HCT116 (cell line): ENCODE data around the gene TEAD3. TPM values are rescaled to one million over a fixed set of nuclear protein-coding genes. Genes with fewer than 3 reads are reported as not detected.

Experiments
- ATAC-seq: fragments of 200-7000 bp; cut with Tn5 transposase; 2 replicates; pipeline ENCODE4 v1.9.1; 2020; ENCODE audit warnings: mild to moderate bottlenecking, moderate library complexity
- BruUV-seq: library from RNA; stranded (reverse); fragments of 400-500 nt; replicated peaks from 2 replicates; lab custom pipeline; 2021; lab: Mats Ljungman, UMichigan
- CTCF ChIA-PET: fragments of 300-600 bp; sonication (Branson Sonifier 250); formaldehyde crosslinking; loops from one replicate; lab custom pipeline; 2021; ENCODE audit warnings: antibody characterized with exemption; lab: Charles Lee
- POLR2A ChIA-PET: fragments of 300-600, 350-600 bp; sonication (Branson Sonifier 250); formaldehyde crosslinking; loops from one replicate; lab custom pipeline; 2021; ENCODE audit warnings: antibody characterized with exemption; lab: Charles Lee
- RAD21 ChIA-PET, 2 experiments: fragments of 300-600 bp; sonication (Branson Sonifier 250); formaldehyde crosslinking; loops; one replicate each; lab custom pipeline; 2023; ENCODE audit warnings: low total read pairs in 2 of 2; ENCODE audit not compliant: uncharacterized antibody in 2 of 2, unreplicated experiment in 2 of 2, low non-redundant PET in 1 of 2; lab: Charles Lee
- DNase-seq: peaks from one replicate; pipeline ENCODE4 v3.0.0-alpha.2; 2010; ENCODE audit warnings: low read depth, low spot score
- H2AFZ ChIP-seq: fragments of 200-600 bp; shearing (Covaris generic), sonication (generic); 2 replicates; pipeline ENCODE4 v1.6.1; 2017; ENCODE audit warnings: low read depth, mixed run types, mixed read lengths, antibody characterized with exemption, low read length; ENCODE audit not compliant: poor library complexity, severe bottlenecking
- H3K27ac ChIP-seq: 2 replicates; pipeline ENCODE4 v1.5.1; 2012; ENCODE audit warnings: low read depth, low read length
- H3K27me3 ChIP-seq: fragments of 200-600 bp; sonication (generic); 2 replicates; pipeline ENCODE4 v1.6.1; 2016; ENCODE audit warnings: mixed run types, low read length, mixed read lengths; ENCODE audit not compliant: insufficient read depth
- H3K36me3 ChIP-seq, 2 experiments: fragments of 200-500 bp in 1 of 2; fragments of 200-600 bp in 1 of 2; sonication (Bioruptor generic) in 1 of 2; sonication (generic) in 1 of 2; 2 replicates each; pipeline versions ENCODE4 v1.5.1 to v1.6.1; 2014 to 2016; ENCODE audit warnings: low read length in 2 of 2, inconsistent platforms in 1 of 2, mixed read lengths in 1 of 2, mixed run types in 1 of 2; ENCODE audit not compliant: insufficient read depth in 2 of 2, control insufficient read depth in 1 of 2
- H3K4me1 ChIP-seq, 2 experiments: fragments of 200-600 bp in 1 of 2; sonication (generic) in 1 of 2; 2 replicates each; pipeline versions ENCODE4 v1.5.1 to v1.6.1; 2012 to 2017; ENCODE audit warnings: low read length in 2 of 2, inconsistent platforms in 1 of 2, mild to moderate bottlenecking in 1 of 2, mixed read lengths in 1 of 2, mixed run types in 1 of 2, moderate library complexity in 1 of 2; ENCODE audit not compliant: insufficient read depth in 2 of 2, control insufficient read depth in 1 of 2
- H3K4me2 ChIP-seq: fragments of 200-600 bp; sonication (generic); 2 replicates; pipeline ENCODE4 v1.6.1; 2017; ENCODE audit warnings: mixed run types, low read length, mixed read lengths
- H3K4me3 ChIP-seq, 2 experiments: fragments of 200-600 bp in 1 of 2; sonication (generic) in 1 of 2; replicated peaks in 1 of 2; 2 replicates each; pipeline ENCODE4 v1.5.1; 2011 to 2016; ENCODE audit warnings: low read length in 2 of 2, control low read depth in 1 of 2, low read depth in 1 of 2, mild to moderate bottlenecking in 1 of 2, mixed read lengths in 1 of 2, mixed run types in 1 of 2
- H3K79me2 ChIP-seq: fragments of 200-600 bp; sonication (generic); 2 replicates; pipeline ENCODE4 v1.6.1; 2017; ENCODE audit warnings: mild to moderate bottlenecking, mixed run types, low read length, moderate library complexity, mixed read lengths; ENCODE audit not compliant: insufficient read depth
- H3K9ac ChIP-seq: fragments of 200-600 bp; sonication (generic); 2 replicates; pipeline ENCODE4 v1.6.1; 2016; ENCODE audit warnings: low read length, mixed read lengths
- H3K9me2 ChIP-seq: fragments of 200-600 bp; sonication (generic), shearing (Covaris generic); 2 replicates; pipeline ENCODE4 v1.6.1; 2017; ENCODE audit warnings: mixed run types, mild to moderate bottlenecking, moderate library complexity; ENCODE audit not compliant: insufficient read depth
- H3K9me3 ChIP-seq, 2 experiments: fragments of 200-500 bp in 1 of 2; fragments of 200-600 bp in 1 of 2; sonication (Bioruptor generic) in 1 of 2; sonication (generic) in 1 of 2; 2 replicates each; pipeline ENCODE4 v1.6.1; 2014 to 2017; ENCODE audit warnings: low read length in 2 of 2, mixed read lengths in 2 of 2, inconsistent platforms in 1 of 2, low read depth in 1 of 2, mild to moderate bottlenecking in 1 of 2, mixed run types in 1 of 2, moderate library complexity in 1 of 2; ENCODE audit not compliant: control insufficient read depth in 1 of 2, insufficient read depth in 1 of 2
- H4K20me1 ChIP-seq: fragments of 200-600 bp; sonication (generic), shearing (Covaris generic); 2 replicates; pipeline ENCODE4 v1.6.1; 2017; ENCODE audit warnings: mixed run types, mild to moderate bottlenecking, moderate library complexity; ENCODE audit not compliant: insufficient read depth
- ATF3 ChIP-seq: IDR thresholded peaks from 2 replicates; pipeline ENCODE4 v1.6.1; 2012
- CEBPB ChIP-seq: IDR thresholded peaks from 2 replicates; pipeline ENCODE4 v1.6.1; 2012; ENCODE audit warnings: low read depth
- CTCF ChIP-seq, 3 experiments: fragments of 200-600 bp in 1 of 3; sonication (generic) in 1 of 3; IDR thresholded peaks in 2 of 3; conservative IDR thresholded peaks in 1 of 3; 2 replicates each; pipeline ENCODE4 v1.5.1; 2012 to 2017; ENCODE audit warnings: low read depth in 2 of 3, low read length in 2 of 3, antibody characterized with exemption in 1 of 3, borderline replicate concordance in 1 of 3, control low read depth in 1 of 3, mild to moderate bottlenecking in 1 of 3, mixed read lengths in 1 of 3, mixed run types in 1 of 3, moderate library complexity in 1 of 3; ENCODE audit not compliant: insufficient read depth in 1 of 3
- EGR1 ChIP-seq: IDR thresholded peaks from 2 replicates; pipeline ENCODE4 v1.6.1; 2012; ENCODE audit warnings: low read depth
- ELF1 ChIP-seq: IDR thresholded peaks from 2 replicates; pipeline ENCODE4 v1.6.1; 2012; ENCODE audit warnings: low read depth, borderline replicate concordance
- EZH2 ChIP-seq: fragments of 200-600 bp; sonication (generic); IDR thresholded peaks from 2 replicates; pipeline ENCODE4 v1.6.1; 2017; ENCODE audit warnings: antibody characterized with exemption, mixed run types
- EZH2phosphoT487 ChIP-seq: fragments of 200-600 bp; IDR thresholded peaks from 2 replicates; pipeline ENCODE4 v1.6.1; 2018; ENCODE audit warnings: antibody characterized with exemption, borderline replicate concordance
- FOSL1 ChIP-seq: IDR thresholded peaks from 2 replicates; pipeline ENCODE4 v1.6.1; 2012; ENCODE audit warnings: low read depth
- JUND ChIP-seq: IDR thresholded peaks from 2 replicates; pipeline ENCODE4 v1.6.1; 2012
- POLR2AphosphoS5 ChIP-seq: IDR thresholded peaks from 2 replicates; pipeline ENCODE4 v1.6.1; 2011; ENCODE audit warnings: mild to moderate bottlenecking, low read depth, low read length, moderate library complexity
- RAD21 ChIP-seq: IDR thresholded peaks from 2 replicates; pipeline ENCODE4 v1.6.1; 2012; ENCODE audit warnings: low read depth, mild to moderate bottlenecking
- REST ChIP-seq: IDR thresholded peaks from 2 replicates; pipeline ENCODE4 v1.6.1; 2012; ENCODE audit warnings: low read depth
- SIN3A ChIP-seq: IDR thresholded peaks from 2 replicates; pipeline ENCODE4 v1.6.1; 2012; ENCODE audit warnings: low read depth
- SP1 ChIP-seq: IDR thresholded peaks from 2 replicates; pipeline ENCODE4 v1.6.1; 2012; ENCODE audit warnings: low read depth
- SRF ChIP-seq: IDR thresholded peaks from 2 replicates; pipeline ENCODE4 v1.6.1; 2012; ENCODE audit warnings: low read depth
- TCF7L2 ChIP-seq: IDR thresholded peaks from 2 replicates; pipeline ENCODE4 v1.7.0; 2011; ENCODE audit warnings: borderline replicate concordance, inconsistent platforms; ENCODE audit not compliant: insufficient read depth, insufficient read length; ENCODE audit errors: extremely low read depth
- YY1 ChIP-seq: IDR thresholded peaks from 2 replicates; pipeline ENCODE4 v1.6.1; 2011; ENCODE audit warnings: low read length, low read depth, moderate library complexity, mild to moderate bottlenecking; ENCODE audit not compliant: insufficient replicate concordance; ENCODE audit errors: extremely low read depth
- ZFX ChIP-seq: fragments of 450-650 bp; IDR thresholded peaks from 2 replicates; pipeline ENCODE4 v1.6.1; 2017
- ZNF274 ChIP-seq: fragments of 200-500 bp; sonication (Bioruptor generic); IDR thresholded peaks from 2 replicates; pipeline ENCODE4 v1.6.1; 2014; ENCODE audit warnings: mild to moderate bottlenecking, low read depth, low read length, inconsistent platforms
- intact Hi-C: fragments of 100-400 bp; cut with micrococcal nuclease; formaldehyde crosslinking; loops from 2 replicates; pipeline ENCODE4 v1.10.0; 2022
- total RNA-seq: library from RNA; stranded (reverse); gene quantifications from one replicate; pipeline ENCODE4 v1.2.1, GENCODE V29; 2021; ENCODE audit not compliant: unreplicated experiment
- TF ChIP-seq, protein P1 (sequence below): IDR thresholded peaks from 2 replicates; pipeline ENCODE4 v1.6.1; 2012

Gene TEAD3
- total RNA-seq, 1 experiment from 2014 or later = 21.8 TPM

GRCh38 chr6:35490821-35491557 is 5.9 kb downstream of the TEAD3 start:
- Histone ChIP-seq H3K4me1 (peaks cover 61 to 80% of the 10 kb centered on the region in 2 experiments), H3K36me3 (no peaks in the 10 kb centered on the region), H3K4me3 (no peak overlapping the region), H4K20me1 (no peaks in the 10 kb centered on the region), H3K9me3 (no peaks in the 10 kb centered on the region)
- POLR2A ChIA-PET = interaction anchor here (1.4 kb wide), 1 partner anchor 9 kb away, joined by 3 read pairs; no protein-coding TSS in a partner anchor
- BruUV-seq = no TSS peak
- intact Hi-C loops = no loop called here
- no peak for TF ChIP-seq ELF1
- no peak for TF ChIP-seq YY1
- no peak for TF ChIP-seq EZH2phosphoT487
- TF ChIP-seq CTCF (IDR thresholded peaks at IDR 0.05 in 2 of 3, conservative IDR thresholded peaks at IDR 0.05 in 1 of 3; ENCODE audit: borderline replicate concordance in 1 of 3, insufficient read depth in 1 of 3, low read depth in 2 of 3, low read length in 2 of 3) = no peak
- no peak for TF ChIP-seq SRF
- no peak for TF ChIP-seq FOSL1
- no peak for TF ChIP-seq REST
- no peak for TF ChIP-seq SP1
- no peak for TF ChIP-seq EZH2
- TF ChIP-seq JUND = no peak
- TF ChIP-seq ZNF274 = no peak
- TF ChIP-seq RAD21 = no peak
- TF ChIP-seq CEBPB = no peak
- no peak for TF ChIP-seq SIN3A
- TF ChIP-seq ATF3 = no peak
- no peak for TF ChIP-seq ZFX
- TF ChIP-seq POLR2AphosphoS5 = no peak
- TF ChIP-seq TCF7L2 = no peak
- TF ChIP-seq, protein P1, sequence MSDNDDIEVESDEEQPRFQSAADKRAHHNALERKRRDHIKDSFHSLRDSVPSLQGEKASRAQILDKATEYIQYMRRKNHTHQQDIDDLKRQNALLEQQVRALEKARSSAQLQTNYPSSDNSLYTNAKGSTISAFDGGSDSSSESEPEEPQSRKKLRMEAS = no peak
- TF ChIP-seq EGR1 = no peak
- TF ChIP-seq, all 23 proteins: peak for 0
- Histone ChIP-seq H3K4me2 (peak overlapping the region; percentile 21; the same call in 1 of the 2 replicates), H3K9me2 (no peaks in the 10 kb centered on the region), H3K27ac (no peak overlapping the region), H3K9ac (0 out of 2 replicates have a peak overlapping the region, but pooled peaks have one; percentile 14), H3K79me2 (peaks cover 68% of the 10 kb centered on the region), H2AFZ (no peak overlapping the region), H3K27me3 (no peaks in the 10 kb centered on the region)
- no peak for ATAC-seq
- ChIA-PET RAD21 (no interaction called here), CTCF (no interaction called here)
- DNase-seq = no peak
